ENCODE data around the gene TGM3.

TGM3 gene

GRCh38 chr20:2285193-2285592 lies 10.6 kb upstream of the TGM3 start:
- DNase-seq = no peak

DNA sequence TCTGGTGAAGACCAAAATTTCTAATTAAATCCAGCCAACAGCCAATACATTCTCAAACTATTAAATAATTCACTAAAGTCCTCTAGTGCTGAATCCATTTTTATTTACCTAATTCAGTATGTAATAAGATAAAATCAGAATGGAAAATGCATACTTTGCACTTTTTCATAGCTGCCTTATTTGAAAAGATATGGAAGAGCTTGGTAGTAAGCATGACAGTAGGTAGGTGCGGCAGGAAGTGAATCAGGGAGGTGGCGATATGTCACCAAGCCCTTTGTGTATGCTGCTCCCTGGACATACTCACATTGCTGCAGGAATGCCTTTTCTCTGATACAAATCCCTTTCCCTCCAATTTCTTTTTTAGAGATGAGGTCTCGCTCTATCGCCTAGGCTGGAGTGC lies 10.2 kb upstream of the TGM3 start:
- no peak for DNase-seq

- DNase-seq = no peak
Measured at GRCh38 chr20:2287504-2287903, 8.3 kb upstream of the TGM3 start.

GRCh38 chr20:2289475-2289874 lies 6.3 kb upstream of the TGM3 start:
- DNase-seq = no peak

- no peak for DNase-seq
Measured at GRCh38 chr20:2290486-2290885, 5.3 kb upstream of the TGM3 start.

DNA sequence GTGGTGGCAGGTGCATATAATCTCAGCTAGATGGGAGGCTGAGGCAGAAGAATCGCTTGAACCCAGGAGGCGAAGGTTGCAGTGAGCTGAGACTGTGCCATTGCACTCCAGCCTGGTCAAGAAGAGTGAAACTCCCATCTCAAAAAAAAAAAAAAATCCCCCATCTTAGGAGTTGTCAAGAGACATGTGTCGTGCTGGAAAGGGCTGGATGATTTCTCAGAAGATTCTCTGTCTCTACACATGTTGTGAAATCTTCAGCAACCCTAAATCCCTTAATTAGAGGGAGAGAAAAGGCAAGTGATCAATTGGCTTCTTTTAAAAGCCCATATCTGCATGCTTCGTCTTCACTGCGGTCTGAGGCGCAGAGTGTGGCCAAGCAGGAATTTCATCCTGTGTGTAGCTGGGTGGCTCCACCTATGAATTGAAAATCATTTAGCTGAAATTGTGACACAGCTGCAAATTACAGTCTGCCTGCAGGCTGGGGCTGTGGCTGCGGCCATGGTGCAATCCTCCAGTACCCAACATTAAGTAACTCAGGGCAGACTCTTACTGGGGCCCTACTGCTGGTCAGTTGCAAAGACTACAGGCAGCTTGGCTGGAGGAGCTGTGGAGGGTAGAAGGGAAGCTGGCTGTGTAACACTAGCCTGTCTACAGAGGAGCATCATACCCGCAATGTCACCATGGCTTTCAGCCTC lies 3.2 kb upstream of the TGM3 start:
- DNase-seq = peak; percentile 7

GRCh38 chr20:2293486-2293885 lies 2.3 kb upstream of the TGM3 start:
- DNase-seq = no peak

DNA sequence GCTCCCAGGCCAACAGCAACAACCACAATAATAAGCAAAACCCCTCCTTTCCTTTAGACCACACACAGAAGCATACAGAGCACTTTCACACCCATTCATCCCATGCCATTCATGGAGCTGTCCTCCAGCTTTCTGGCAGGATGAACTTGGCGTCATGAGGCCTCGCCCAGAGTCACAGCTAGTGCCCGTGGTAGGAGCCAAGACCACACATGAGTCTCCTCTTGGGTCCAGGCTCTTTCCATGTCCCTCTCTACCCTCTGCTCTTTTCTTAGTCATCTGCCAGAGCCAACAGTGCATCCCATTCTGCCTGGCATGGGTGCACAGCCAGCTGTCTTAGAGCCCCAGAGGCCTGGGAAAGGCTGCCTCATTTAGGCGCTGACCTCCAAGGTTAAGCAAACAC lies 1.8 kb upstream of the TGM3 start:
- no peak for DNase-seq

DNA sequence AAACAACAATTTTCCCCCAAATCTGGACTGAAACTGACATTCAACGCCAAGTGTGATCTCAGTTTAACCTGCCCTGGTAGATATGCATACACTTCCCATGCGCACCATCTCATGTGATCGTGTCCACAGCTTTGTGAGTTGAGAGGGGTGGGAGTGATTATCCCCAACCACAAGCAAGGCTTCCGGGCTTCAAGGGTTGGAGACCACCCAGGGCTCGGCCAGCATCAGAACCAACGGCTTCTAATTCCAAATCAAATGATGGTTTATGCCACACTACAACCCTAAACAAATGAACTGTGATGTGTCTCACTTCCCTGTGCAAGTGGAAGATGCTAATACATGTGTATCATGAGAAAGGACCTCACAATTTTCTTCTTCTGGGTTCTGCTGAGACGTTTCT lies 515 bp upstream of the TGM3 start:
- no peak for DNase-seq

DNA sequence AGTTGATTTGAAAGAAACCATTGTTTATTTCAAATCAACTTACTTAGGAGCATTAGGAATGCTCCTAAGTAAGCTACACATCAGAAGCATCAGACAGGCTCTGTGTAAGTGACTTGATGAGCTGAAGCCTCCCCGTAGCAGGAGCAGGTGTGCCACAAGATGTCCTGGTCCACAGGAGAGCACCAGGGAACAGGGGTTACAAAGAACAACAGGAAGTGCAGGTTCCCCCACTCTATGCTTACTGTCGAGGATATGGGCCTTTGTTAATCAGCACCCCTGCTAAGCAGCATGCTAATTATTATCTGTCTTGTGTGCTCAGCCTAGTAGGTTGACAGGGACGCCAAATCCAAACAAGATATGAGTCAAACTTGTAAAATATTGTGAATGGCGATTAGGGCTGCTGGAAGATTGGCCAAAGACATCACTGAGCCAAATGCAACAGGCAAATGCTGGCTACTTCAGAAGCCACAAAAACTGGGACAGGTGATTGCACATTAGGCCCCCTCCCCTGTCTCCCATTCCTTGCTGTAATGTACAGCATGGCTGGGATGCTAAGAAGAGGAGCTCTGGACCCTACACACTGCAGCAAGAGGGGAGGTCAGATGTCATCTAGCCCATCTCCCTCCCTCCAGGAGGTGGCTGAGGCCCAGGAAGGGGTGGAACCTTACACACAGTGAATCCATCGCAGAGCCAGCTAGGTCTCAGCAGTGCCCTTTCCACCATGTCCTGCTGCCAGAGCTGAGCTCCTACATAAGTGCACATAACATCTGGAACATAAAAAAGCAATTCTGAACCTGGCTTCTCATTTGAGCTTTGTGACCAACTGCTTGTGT lies 939 bp downstream of the TGM3 start:
- DNase-seq = no peak

- DNase-seq = no peak
Measured at GRCh38 chr20:2297357-2297728, 1.5 kb downstream of the TGM3 start.

DNA sequence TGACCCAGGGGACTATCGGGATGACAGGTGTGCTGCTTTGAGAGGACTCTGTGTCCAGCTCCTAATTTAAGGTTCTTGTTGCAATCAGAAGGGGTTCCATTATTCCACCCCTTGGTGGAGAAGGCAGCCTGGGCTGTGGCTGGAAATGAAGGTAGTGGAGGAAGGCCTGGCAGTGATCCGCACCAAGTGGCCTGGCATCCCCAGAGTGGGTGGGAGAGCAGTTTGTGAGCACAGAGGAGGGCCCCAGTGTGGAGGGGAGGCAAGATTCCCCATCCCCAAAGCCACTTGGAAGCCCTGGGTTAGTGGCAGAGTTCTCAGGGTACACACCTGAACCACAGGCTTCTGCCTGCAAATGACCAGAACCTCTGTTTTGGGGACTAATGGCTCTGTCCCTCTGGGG lies 2.3 kb downstream of the TGM3 start:
- DNase-seq = no peak

- DNase-seq = no peak
Measured at GRCh38 chr20:2298701-2299100, 2.9 kb downstream of the TGM3 start.

- DNase-seq = no peak
Measured at GRCh38 chr20:2299301-2299700, 3.5 kb downstream of the TGM3 start.

DNA sequence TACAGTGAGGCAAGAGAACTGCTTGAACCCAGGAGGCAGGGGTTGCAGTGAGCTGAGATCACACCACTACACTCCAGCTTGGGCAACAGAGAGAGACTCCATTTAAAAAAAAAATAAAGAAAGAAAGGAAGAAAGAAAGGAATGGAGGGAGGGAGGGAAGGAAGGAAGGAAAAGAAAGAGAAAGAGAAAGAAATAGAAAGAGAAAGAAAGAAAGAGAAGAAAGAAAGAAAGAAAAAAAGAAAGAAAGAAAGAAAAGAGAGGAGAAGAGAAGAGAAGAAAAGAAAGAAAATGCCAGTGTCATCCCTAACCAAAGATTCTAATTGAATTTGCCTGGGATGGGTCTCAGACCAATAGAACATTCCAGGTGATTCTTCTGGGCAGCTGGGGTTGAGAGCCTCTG lies 4.2 kb downstream of the TGM3 start:
- DNase-seq = no peak

DNA sequence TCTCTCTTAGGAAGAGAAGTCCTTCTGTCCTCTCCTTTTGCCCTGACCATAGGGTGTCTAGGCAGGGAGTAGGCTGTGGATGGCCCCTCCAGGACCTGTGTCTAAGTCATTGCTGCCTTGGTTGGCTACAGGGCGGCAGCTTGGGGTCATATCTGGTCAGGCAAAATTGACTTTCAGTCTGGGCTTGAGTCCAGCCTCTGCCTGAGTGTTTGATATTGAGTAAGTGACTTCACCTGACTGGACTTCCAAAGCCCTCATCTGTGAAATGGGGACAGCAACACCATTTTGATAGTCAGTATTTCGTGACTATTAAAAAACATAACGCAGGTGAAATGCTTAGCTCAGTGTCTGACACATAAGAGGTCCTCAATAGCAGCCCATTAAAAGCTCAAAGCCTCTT lies 4.6 kb downstream of the TGM3 start:
- DNase-seq = no peak

DNA sequence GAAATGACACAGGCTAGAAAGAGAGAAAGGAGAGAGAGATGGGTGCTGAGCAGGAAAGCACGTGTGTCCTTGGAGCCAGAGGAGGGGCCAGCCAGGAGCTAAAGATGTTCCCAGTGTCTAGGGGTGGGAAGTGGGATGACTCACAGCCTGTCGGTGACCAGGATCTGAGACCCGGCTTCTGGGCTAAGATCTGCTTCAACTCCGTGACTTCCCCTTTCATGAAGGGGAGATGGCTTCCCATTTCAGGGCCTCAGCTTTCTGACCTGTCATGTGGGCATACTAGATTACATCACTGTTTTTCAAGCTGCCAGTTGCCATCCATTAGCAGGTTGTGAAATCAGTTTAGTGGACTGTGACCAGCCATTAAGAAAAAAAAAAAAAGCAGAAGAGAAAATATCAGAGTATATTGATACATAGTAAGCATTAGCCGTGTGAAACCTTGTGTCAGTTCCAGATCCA lies 5.4 kb downstream of the TGM3 start:
- peak; percentile 32 for DNase-seq

DNA sequence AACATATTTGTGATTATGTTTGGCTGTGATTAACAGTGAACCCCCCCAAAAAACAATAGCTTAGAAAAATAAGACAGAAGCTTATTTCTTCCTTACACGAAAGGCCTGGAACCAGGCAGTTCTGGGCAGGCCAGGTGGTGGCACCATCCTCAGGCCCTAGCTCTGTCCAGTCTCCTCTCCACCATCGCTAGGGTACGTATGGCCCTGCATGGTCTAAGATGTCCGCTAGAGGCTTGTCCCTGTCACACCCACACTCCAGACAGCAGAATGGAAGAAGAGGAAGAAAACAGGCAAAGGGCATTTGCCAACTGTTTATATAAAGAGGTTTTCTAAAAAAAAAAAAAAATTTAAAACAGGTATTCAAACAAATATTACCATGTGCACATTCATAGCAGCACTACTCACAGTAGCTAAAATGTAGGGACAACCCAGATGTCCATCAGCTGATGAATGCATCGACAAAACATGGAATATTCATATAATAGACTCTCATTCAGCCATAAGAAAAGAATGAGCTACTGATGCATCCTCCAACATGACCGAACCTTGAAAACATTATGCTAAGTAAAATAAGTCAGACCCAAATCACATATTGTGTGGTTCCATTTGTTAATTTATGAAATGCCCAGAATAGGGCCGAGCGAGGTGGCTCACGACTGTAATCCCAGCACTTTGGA lies 6.7 kb downstream of the TGM3 start:
- DNase-seq = no peak

DNA sequence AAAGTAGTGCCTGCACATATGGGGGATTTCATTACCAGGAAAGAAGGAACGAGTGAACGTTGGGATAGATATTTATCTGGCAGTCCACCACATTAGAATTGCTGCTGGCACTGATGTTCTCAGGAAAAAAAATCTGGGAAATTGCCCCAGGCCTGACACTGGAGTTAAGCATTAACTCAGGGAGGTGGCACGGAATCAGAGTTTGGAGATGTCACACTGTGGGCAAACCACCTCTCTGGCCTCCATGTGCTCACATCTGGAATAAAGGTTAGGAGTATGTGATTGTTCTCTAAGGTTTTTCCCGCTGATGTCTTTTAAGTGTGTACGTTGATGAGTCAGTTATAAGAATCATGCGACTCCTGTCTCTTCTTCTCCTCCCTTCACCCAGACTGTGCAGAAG lies 7.9 kb downstream of the TGM3 start:
- no peak for DNase-seq

- DNase-seq = no peak
Measured at GRCh38 chr20:2304180-2304579, 8.4 kb downstream of the TGM3 start.

- DNase-seq = no peak
Measured at GRCh38 chr20:2305029-2305428, 9.2 kb downstream of the TGM3 start.

DNA sequence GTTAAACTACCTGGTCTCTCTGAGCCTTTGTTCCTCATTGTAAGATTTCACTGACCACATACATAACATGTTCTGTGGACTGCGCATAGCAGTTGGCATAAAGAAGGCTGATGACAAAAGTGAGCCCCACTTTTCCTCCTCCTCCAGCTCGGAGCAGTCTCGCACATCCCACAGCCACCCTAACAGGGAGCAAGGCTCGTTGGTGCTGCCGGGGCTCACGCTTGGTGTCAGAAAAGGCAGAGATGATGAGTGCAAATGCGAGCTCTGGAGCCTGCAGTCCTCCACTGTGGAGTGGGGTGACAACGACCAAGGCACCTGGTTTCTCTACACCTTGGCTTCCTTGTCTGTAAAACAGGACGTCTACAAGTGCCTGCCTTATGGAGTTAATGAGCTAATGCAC lies 9.7 kb downstream of the TGM3 start:
- DNase-seq = no peak

- DNase-seq = no peak
Measured at GRCh38 chr20:2305946-2306345, 10.1 kb downstream of the TGM3 start.

DNA sequence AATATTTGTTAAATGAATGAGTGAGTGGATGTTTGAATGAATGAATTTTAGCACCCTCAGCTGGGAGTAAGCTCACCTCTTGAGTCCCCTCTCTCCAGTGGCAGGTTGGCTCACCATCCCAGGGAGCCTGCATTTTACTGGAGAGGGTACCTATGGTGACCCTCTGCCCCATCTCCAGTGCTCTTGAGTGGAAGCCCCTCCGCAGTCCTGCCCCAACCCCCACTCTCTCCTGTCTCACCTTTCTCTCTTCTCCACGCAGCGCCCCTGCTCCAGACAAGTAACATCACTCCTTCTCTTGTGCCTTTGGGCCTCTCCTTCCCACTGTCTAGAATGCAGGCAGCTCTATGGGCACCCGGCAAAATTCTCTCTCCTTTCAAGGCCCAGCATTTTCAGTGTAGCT lies 11.3 kb downstream of the TGM3 start:
- no peak for DNase-seq
